Stimulated activated naive CD8-positive, alpha-beta T cell treated with anti-CD3 and anti-CD28 coated beads, Interleukin-15, Interleukin-2, amounts not matched to agents 100 ng/mL and 50 ng/mL, for 24 hours (primary cell): ENCODE results near the gene LAMB2.

Source experiments
- H3K27ac Mint-ChIP-seq: one replicate; pipeline ENCODE4 v1.8.0; 2021; ENCODE audit warnings: mild to moderate bottlenecking, mixed read lengths
- H3K27me3 Mint-ChIP-seq: one replicate; pipeline ENCODE4 v1.8.0; 2021; ENCODE audit warnings: mixed read lengths
- H3K36me3 Mint-ChIP-seq: one replicate; pipeline ENCODE4 v1.8.0; 2021; ENCODE audit warnings: low read depth, mixed read lengths
- H3K4me1 Mint-ChIP-seq: one replicate; pipeline ENCODE4 v1.8.0; 2021; ENCODE audit warnings: low read depth, mixed read lengths
- H3K4me3 Mint-ChIP-seq: one replicate; pipeline ENCODE4 v1.8.0; 2021; ENCODE audit warnings: mild to moderate bottlenecking, mixed read lengths
- H3K9me3 Mint-ChIP-seq: one replicate; pipeline ENCODE4 v1.8.0; 2021; ENCODE audit warnings: mixed read lengths

Gene LAMB2

DNA sequence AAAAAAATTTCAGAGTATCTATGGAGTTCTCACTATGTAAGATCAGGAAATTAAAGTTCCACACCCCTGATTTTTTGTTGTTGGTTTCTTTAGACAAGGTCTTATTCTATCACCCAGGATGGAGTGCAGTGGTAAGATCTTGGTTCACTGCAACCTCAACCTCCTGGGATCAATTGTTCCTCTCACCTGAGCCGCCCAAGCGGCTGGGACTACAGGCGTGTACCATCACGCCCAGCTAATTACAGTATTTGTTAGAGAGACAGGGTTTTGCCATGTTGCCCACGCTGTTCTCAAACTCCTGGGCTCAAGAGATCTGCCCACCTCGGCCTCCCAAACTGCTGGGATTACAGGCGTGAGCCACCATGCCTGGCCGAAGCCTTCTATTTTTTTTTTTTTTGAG is 51.4 kb downstream of the LAMB2 start:
- H3K4me1 Mint-ChIP-seq = no peaks in the 10 kb centered on the region
- H3K27me3 Mint-ChIP-seq = no peaks in the 10 kb centered on the region
- no peaks in the 10 kb centered on the region for H3K9me3 Mint-ChIP-seq
- peaks cover 11% of the 10 kb centered on the region for H3K36me3 Mint-ChIP-seq
- H3K4me3 Mint-ChIP-seq = no peak overlapping the region
- H3K27ac Mint-ChIP-seq = no peak overlapping the region

- Mint-ChIP-seq H3K36me3 (peaks cover 26% of the 10 kb centered on the region), H3K4me3 (no peak overlapping the region), H3K4me1 (no peaks in the 10 kb centered on the region), H3K27ac (no peak overlapping the region), H3K27me3 (no peaks in the 10 kb centered on the region), H3K9me3 (no peaks in the 10 kb centered on the region)
Observed at GRCh38 chr3:49079270-49079669, 53.6 kb downstream of the LAMB2 start.

DNA sequence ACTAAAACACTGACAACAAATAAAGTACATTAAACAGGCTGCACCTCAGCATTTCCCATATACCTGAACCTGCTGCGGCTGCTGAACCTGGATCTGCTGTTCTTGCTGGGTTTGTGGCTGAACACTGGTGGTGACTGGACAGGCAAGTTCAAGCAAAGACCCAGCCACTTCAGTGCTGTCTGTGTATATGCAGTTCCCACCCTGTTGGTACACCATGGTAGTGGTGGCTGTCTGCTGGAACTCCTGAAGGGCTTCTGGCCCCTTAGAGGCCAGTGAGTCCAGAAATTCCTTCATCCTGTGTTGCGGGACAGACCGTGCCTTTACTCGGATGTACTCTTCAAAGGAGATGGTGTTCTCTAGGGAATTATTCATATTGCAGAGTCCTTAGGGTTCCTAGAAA is 56.2 kb downstream of the LAMB2 start:
- Mint-ChIP-seq H3K27me3 (no peaks in the 10 kb centered on the region), H3K4me3 (no peak overlapping the region), H3K27ac (no peak overlapping the region), H3K4me1 (no peaks in the 10 kb centered on the region), H3K9me3 (no peaks in the 10 kb centered on the region), H3K36me3 (peaks cover 47% of the 10 kb centered on the region)

DNA sequence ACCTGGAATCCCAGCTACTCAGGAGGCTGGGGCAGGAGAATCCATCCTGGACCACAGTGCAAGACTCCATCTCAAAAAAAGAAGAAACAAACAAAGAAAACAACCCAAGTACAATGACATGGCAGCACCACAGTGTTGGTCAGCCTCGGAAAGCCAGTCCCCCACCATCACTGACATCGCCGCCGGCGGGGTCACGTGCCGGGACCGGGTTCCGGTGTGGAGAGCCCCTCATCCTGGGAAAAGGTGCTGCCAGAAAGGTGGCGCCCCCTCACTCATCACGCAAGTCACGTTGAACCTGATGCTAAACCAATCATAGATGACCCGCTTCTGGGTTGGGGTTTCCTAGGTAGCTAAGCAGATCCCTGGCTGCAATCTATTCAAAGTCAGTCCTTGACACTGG is 56.7 kb downstream of the LAMB2 start:
- Mint-ChIP-seq H3K9me3 (no peaks in the 10 kb centered on the region), H3K4me1 (no peaks in the 10 kb centered on the region), H3K36me3 (peaks cover 52% of the 10 kb centered on the region), H3K27ac (no peak overlapping the region), H3K4me3 (no peak overlapping the region), H3K27me3 (no peaks in the 10 kb centered on the region)
